Lower leg skin (tissue), 3 donors: Measurements from ENCODE around the gene ANKRD33B.

Experiments
- POLR2A ChIP-seq, 2 donors: fragments of 450-650 bp; IDR thresholded peaks; one replicate each; pipeline ENCODE4 v1.6.1; 2016 to 2017; ENCODE audit warnings: antibody characterized with exemption in 2 of 2, mild to moderate bottlenecking in 1 of 2, moderate library complexity in 1 of 2
- TF ChIP-seq, protein P1 (sequence below), 3 donors: fragments of 450-650 bp; IDR thresholded peaks; one replicate each; pipeline ENCODE4 v1.5.1; 2016; ENCODE audit warnings: antibody characterized with exemption in 3 of 3, mild to moderate bottlenecking in 3 of 3, moderate library complexity in 2 of 3

DNA sequence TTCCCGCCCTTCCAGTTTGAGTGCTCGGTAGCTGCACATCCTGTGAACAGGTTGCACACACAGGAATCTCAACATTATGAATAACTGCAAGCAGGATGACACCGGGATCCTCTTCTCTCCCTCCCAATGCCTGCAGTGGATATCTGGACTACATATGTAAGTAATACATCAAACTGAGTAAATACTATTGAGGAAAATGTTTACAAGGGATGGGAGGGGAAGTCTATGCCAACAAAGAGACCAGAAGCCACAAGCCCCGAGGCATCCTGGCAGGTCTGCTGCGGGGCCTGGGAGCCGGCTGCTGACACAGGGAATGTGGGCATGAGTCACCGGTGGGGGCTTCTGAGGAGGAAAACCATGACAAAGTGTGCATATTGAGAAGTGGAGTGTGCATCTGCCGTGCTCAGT is 8.6 kb upstream of the ANKRD33B start:
- TF ChIP-seq, protein P1, sequence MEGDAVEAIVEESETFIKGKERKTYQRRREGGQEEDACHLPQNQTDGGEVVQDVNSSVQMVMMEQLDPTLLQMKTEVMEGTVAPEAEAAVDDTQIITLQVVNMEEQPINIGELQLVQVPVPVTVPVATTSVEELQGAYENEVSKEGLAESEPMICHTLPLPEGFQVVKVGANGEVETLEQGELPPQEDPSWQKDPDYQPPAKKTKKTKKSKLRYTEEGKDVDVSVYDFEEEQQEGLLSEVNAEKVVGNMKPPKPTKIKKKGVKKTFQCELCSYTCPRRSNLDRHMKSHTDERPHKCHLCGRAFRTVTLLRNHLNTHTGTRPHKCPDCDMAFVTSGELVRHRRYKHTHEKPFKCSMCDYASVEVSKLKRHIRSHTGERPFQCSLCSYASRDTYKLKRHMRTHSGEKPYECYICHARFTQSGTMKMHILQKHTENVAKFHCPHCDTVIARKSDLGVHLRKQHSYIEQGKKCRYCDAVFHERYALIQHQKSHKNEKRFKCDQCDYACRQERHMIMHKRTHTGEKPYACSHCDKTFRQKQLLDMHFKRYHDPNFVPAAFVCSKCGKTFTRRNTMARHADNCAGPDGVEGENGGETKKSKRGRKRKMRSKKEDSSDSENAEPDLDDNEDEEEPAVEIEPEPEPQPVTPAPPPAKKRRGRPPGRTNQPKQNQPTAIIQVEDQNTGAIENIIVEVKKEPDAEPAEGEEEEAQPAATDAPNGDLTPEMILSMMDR (IDR thresholded peaks at IDR 0.05): no peak
- no peak for TF ChIP-seq POLR2A (IDR thresholded peaks at IDR 0.05)
